T-helper 2 cell treated with Interferon-gamma antibody and Interleukin-4, amounts not matched to agents 5 μg/mL and 100 μg/mL, for 36 hours (primary cell): ENCODE data around the gene SSB.

Experiments
- DNase-seq: peaks from one replicate; pipeline ENCODE4 v3.0.0; 2021; ENCODE audit warnings: low spot score
- H3K27ac Mint-ChIP-seq: one replicate; pipeline ENCODE4 v1.8.0; 2021; ENCODE audit warnings: mild to moderate bottlenecking, mixed read lengths
- H3K27me3 Mint-ChIP-seq: one replicate; pipeline ENCODE4 v1.8.0; 2021; ENCODE audit warnings: low read depth, mixed read lengths
- H3K36me3 Mint-ChIP-seq: one replicate; pipeline ENCODE4 v1.8.0; 2021; ENCODE audit warnings: low read depth, mixed read lengths
- H3K4me1 Mint-ChIP-seq: one replicate; pipeline ENCODE4 v1.8.0; 2021; ENCODE audit warnings: low read depth, mixed read lengths
- H3K4me3 Mint-ChIP-seq: one replicate; pipeline ENCODE4 v1.8.0; 2022; ENCODE audit warnings: mild to moderate bottlenecking, moderate library complexity, mixed read lengths
- H3K9me3 Mint-ChIP-seq: one replicate; pipeline ENCODE4 v1.8.0; 2021; ENCODE audit warnings: mixed read lengths

The SSB gene

GRCh38 chr2:169771021-169771420 is 27.6 kb upstream of the SSB start:
- Mint-ChIP-seq H3K9me3 (no peaks in the 10 kb centered on the region), H3K36me3 (no peaks in the 10 kb centered on the region), H3K27ac (no peak overlapping the region), H3K4me1 (peaks cover 9% of the 10 kb centered on the region), H3K4me3 (no peak overlapping the region), H3K27me3 (peaks cover 21% of the 10 kb centered on the region)
- no peak for DNase-seq

- Mint-ChIP-seq H3K4me3 (no peak overlapping the region), H3K9me3 (no peaks in the 10 kb centered on the region), H3K36me3 (no peaks in the 10 kb centered on the region), H3K27me3 (peaks cover 19% of the 10 kb centered on the region), H3K27ac (no peak overlapping the region), H3K4me1 (peaks cover 9% of the 10 kb centered on the region)
- no peak for DNase-seq
Observed at GRCh38 chr2:169771612-169772011, 27.1 kb upstream of the SSB start.

- H3K36me3 Mint-ChIP-seq, result no peaks in the 10 kb centered on the region
Observed at GRCh38 chr2:169772651-169773050, 26.0 kb upstream of the SSB start.

GRCh38 chr2:169775354-169775753 is 23.3 kb upstream of the SSB start:
- H3K4me3 Mint-ChIP-seq, result no peak overlapping the region
- H3K4me1 Mint-ChIP-seq, result peaks cover 6% of the 10 kb centered on the region
- no peak for DNase-seq
- H3K36me3 Mint-ChIP-seq, result no peaks in the 10 kb centered on the region
- H3K27ac Mint-ChIP-seq, result no peak overlapping the region
- H3K27me3 Mint-ChIP-seq, result no peaks in the 10 kb centered on the region
- no peaks in the 10 kb centered on the region for H3K9me3 Mint-ChIP-seq

More at GRCh38 chr2:169772651-169773050, 26.0 kb upstream of the SSB start:
- peaks cover 4% of the 10 kb centered on the region for H3K4me1 Mint-ChIP-seq
- H3K27ac Mint-ChIP-seq, result no peak overlapping the region
- H3K9me3 Mint-ChIP-seq, result no peaks in the 10 kb centered on the region
- H3K27me3 Mint-ChIP-seq, result peaks cover 13% of the 10 kb centered on the region
- H3K4me3 Mint-ChIP-seq, result no peak overlapping the region
- DNase-seq, result no peak

- DNase-seq, result no peak
- Mint-ChIP-seq H3K27ac (no peak overlapping the region), H3K27me3 (no peaks in the 10 kb centered on the region), H3K9me3 (no peaks in the 10 kb centered on the region), H3K4me1 (peaks cover 6% of the 10 kb centered on the region), H3K36me3 (no peaks in the 10 kb centered on the region), H3K4me3 (no peak overlapping the region)
Observed at GRCh38 chr2:169775765-169776164, 22.9 kb upstream of the SSB start.

GRCh38 chr2:169776252-169776761 is 22.4 kb upstream of the SSB start:
- Mint-ChIP-seq H3K4me1 (peaks cover 6% of the 10 kb centered on the region), H3K27me3 (peaks cover 2% of the 10 kb centered on the region), H3K9me3 (no peaks in the 10 kb centered on the region), H3K36me3 (no peaks in the 10 kb centered on the region), H3K27ac (no peak overlapping the region), H3K4me3 (no peak overlapping the region)
- no peak for DNase-seq

GRCh38 chr2:169778446-169778845 is 20.2 kb upstream of the SSB start:
- Mint-ChIP-seq H3K4me3 (no peak overlapping the region), H3K27ac (no peak overlapping the region), H3K9me3 (no peaks in the 10 kb centered on the region), H3K36me3 (no peaks in the 10 kb centered on the region), H3K27me3 (peaks cover 3% of the 10 kb centered on the region), H3K4me1 (peaks cover 6% of the 10 kb centered on the region)
- DNase-seq, result no peak

GRCh38 chr2:169781249-169782013 is 17.2 kb upstream of the SSB start:
- DNase-seq, result no peak
- H3K27ac Mint-ChIP-seq, result no peak overlapping the region
- no peaks in the 10 kb centered on the region for H3K9me3 Mint-ChIP-seq
- peaks cover 3% of the 10 kb centered on the region for H3K4me1 Mint-ChIP-seq
- no peak overlapping the region for H3K4me3 Mint-ChIP-seq
- no peaks in the 10 kb centered on the region for H3K36me3 Mint-ChIP-seq
- H3K27me3 Mint-ChIP-seq, result peaks cover 3% of the 10 kb centered on the region

GRCh38 chr2:169782513-169782912 is 16.2 kb upstream of the SSB start:
- no peak for DNase-seq
- Mint-ChIP-seq H3K27me3 (peaks cover 4% of the 10 kb centered on the region), H3K9me3 (no peaks in the 10 kb centered on the region), H3K27ac (no peak overlapping the region), H3K4me3 (no peak overlapping the region), H3K36me3 (no peaks in the 10 kb centered on the region), H3K4me1 (peaks cover 3% of the 10 kb centered on the region)

GRCh38 chr2:169790581-169790980 is 8.1 kb upstream of the SSB start:
- Mint-ChIP-seq H3K4me1 (peaks cover 5% of the 10 kb centered on the region), H3K36me3 (no peaks in the 10 kb centered on the region)

GRCh38 chr2:169795181-169795580 is 3.5 kb upstream of the SSB start:
- H3K4me1 Mint-ChIP-seq, result peaks cover 8% of the 10 kb centered on the region
- H3K4me3 Mint-ChIP-seq, result no peak overlapping the region

More at GRCh38 chr2:169790581-169790980, 8.1 kb upstream of the SSB start:
- peaks cover 38% of the 10 kb centered on the region for H3K27me3 Mint-ChIP-seq
- DNase-seq, result no peak
- no peak overlapping the region for H3K4me3 Mint-ChIP-seq
- no peak overlapping the region for H3K27ac Mint-ChIP-seq
- no peaks in the 10 kb centered on the region for H3K9me3 Mint-ChIP-seq

GRCh38 chr2:169796441-169796840 is 2.2 kb upstream of the SSB start:
- DNase-seq, result no peak
- H3K36me3 Mint-ChIP-seq, result peaks cover 5% of the 10 kb centered on the region
- peaks cover 22% of the 10 kb centered on the region for H3K27me3 Mint-ChIP-seq
- peaks cover 12% of the 10 kb centered on the region for H3K4me1 Mint-ChIP-seq
- no peak overlapping the region for H3K27ac Mint-ChIP-seq
- no peak overlapping the region for H3K4me3 Mint-ChIP-seq
- H3K9me3 Mint-ChIP-seq, result no peaks in the 10 kb centered on the region

More at GRCh38 chr2:169795181-169795580, 3.5 kb upstream of the SSB start:
- H3K27ac Mint-ChIP-seq, result no peak overlapping the region
- no peaks in the 10 kb centered on the region for H3K9me3 Mint-ChIP-seq
- DNase-seq, result no peak
- H3K27me3 Mint-ChIP-seq, result peaks cover 22% of the 10 kb centered on the region
- H3K36me3 Mint-ChIP-seq, result no peaks in the 10 kb centered on the region

GRCh38 chr2:169797601-169798000 is 1.1 kb upstream of the SSB start:
- DNase-seq, result no peak
- peaks cover 18% of the 10 kb centered on the region for H3K27me3 Mint-ChIP-seq
- no peak overlapping the region for H3K27ac Mint-ChIP-seq
- no peaks in the 10 kb centered on the region for H3K9me3 Mint-ChIP-seq
- H3K36me3 Mint-ChIP-seq, result peaks cover 13% of the 10 kb centered on the region
- H3K4me3 Mint-ChIP-seq, result peak overlapping the region; percentile 61
- H3K4me1 Mint-ChIP-seq, result peaks cover 19% of the 10 kb centered on the region

GRCh38 chr2:169798397-169798717 is 314 bp upstream of the SSB start:
- Mint-ChIP-seq H3K36me3 (peaks cover 14% of the 10 kb centered on the region), H3K9me3 (no peaks in the 10 kb centered on the region), H3K27ac (peak overlapping the region; percentile 87), H3K4me1 (peaks cover 21% of the 10 kb centered on the region), H3K4me3 (peak overlapping the region; percentile 81), H3K27me3 (peaks cover 16% of the 10 kb centered on the region)
- DNase-seq, result no peak

- Mint-ChIP-seq H3K4me3 (no peak overlapping the region), H3K36me3 (peaks cover 42% of the 10 kb centered on the region), H3K9me3 (no peaks in the 10 kb centered on the region), H3K4me1 (peaks cover 15% of the 10 kb centered on the region), H3K27me3 (no peaks in the 10 kb centered on the region), H3K27ac (no peak overlapping the region)
- DNase-seq, result no peak
Observed at GRCh38 chr2:169803480-169803879, 4.8 kb downstream of the SSB start.
